Stimulated activated CD4-positive, alpha-beta T cell treated with anti-CD3 and anti-CD28 coated beads, TNF-alpha, amount 100 ng/mL, for 1 hour (primary cell): Measurements from ENCODE around the gene SLITRK2.

Source experiments
- DNase-seq, 3 donors: peaks; one replicate each; pipeline ENCODE4 v3.0.0-alpha.2; 2020; ENCODE audit warnings: low read depth in 3 of 3, low spot score in 1 of 3

Gene SLITRK2, protein sequence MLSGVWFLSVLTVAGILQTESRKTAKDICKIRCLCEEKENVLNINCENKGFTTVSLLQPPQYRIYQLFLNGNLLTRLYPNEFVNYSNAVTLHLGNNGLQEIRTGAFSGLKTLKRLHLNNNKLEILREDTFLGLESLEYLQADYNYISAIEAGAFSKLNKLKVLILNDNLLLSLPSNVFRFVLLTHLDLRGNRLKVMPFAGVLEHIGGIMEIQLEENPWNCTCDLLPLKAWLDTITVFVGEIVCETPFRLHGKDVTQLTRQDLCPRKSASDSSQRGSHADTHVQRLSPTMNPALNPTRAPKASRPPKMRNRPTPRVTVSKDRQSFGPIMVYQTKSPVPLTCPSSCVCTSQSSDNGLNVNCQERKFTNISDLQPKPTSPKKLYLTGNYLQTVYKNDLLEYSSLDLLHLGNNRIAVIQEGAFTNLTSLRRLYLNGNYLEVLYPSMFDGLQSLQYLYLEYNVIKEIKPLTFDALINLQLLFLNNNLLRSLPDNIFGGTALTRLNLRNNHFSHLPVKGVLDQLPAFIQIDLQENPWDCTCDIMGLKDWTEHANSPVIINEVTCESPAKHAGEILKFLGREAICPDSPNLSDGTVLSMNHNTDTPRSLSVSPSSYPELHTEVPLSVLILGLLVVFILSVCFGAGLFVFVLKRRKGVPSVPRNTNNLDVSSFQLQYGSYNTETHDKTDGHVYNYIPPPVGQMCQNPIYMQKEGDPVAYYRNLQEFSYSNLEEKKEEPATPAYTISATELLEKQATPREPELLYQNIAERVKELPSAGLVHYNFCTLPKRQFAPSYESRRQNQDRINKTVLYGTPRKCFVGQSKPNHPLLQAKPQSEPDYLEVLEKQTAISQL

DNA sequence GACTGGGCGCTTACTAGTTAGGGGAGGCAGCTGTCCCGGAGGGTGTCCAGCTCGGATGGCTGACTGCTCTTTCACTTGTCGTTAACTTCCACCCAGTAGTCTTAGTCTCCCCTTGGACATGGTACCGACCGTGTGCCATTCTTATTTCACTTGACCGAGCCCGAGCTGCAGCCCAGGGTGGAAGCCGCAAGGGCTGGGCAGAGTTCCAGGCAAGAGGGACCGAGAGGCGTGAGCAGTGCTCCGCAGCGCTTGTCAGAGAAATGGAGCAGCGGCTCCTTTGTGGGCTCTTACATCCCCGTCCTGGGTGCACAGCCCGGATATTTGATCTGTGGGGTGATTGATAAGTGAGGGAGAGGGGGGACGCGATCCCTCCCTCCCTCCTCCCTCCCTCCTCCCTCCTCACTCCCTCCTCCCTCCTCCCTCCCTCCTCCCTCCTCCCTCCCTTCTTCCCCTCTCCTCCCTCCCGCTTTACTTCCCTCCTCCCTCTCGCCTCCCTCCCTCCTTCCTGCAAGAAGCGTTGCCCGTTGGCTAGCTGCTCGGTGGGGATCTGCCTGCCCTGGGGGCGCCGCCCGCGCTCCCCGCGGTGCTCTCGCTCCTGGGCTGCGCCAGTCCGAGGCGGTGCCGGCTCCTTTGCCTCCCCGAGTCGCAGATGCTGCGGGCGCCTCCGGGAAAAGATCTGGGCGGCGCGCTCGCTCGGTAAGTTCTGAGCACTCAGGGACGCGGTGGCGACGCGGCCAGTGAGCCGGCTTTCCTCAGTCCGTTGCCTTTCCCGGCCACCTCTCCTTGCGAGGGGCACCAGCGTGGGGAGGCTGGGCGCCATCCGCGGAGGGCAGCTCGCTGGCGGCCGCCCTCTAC, at the start of gene SLITRK2:
Gene SLITRK2, plus strand, starts transcription at position 499 of the 855 bp plus-strand sequence. CDS start 4,597 bp downstream, outside the sequence.
- no peak for DNase-seq

- DNase-seq, result no peak
Observed at GRCh38 chrX:145773006-145773405, 44.6 kb upstream of the SLITRK2 start.

DNA sequence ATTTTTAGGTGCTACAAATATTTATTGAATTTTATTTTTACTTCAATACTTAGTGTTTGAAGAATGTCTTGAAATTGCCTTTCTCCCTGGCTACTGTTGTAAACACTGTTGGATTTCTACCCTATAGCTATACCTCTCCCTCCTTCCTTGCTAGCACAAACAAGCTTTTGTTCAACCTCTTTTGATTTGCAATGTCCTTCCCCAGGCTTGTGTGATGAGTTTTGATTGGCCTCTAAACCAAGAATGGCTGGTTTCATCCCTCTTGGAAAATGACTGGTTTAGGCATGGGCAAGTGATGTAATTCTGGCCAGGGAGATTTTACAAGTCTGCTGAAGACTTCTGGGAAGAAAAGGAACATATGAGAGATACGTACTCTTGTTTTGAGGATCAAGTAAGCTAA, 25.3 kb upstream of the SLITRK2 start:
- DNase-seq, result no peak

DNA sequence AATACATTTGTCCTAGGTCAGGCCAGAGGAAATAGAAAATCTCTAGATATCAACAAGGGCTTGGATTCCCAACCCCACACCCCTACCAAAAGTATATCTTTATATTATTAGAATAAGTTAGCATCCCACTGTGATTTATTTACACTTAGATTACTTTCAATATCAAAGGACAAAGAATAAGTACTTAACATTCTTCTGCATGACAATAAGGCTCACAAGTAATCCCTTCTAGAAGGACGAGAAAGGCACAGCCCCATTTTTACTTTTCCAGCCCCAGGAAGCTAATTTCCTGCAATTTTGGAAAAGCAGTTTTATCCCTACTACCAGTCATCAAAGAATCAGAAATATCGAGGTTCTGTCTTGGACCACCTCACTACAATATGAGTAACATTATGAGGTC, 14.1 kb upstream of the SLITRK2 start:
- DNase-seq, result no peak

DNA sequence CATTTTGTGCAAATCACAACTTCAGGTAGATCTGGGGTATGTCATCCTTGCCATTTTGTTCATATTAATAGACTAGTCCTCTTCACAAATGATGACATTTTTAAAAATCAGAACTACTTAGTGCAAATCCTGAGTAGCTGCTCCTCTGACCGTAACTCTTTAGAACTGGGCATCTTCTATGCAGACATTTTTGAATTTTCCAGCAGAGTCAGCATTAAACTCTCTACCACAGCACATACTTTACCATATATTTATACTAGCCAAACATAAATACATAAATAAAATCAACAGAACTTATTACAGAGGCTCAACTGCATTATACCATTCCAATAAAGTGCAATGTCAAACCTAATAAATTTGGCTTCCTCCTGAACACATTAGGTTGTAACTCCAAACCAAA, 4.5 kb upstream of the SLITRK2 start:
- no peak for DNase-seq

- DNase-seq, result no peak
Observed at GRCh38 chrX:145816601-145817315, 871 bp upstream of the SLITRK2 start.

GRCh38 chrX:145818186-145819113, 821 bp downstream of the SLITRK2 start:
- no peak for DNase-seq

DNA sequence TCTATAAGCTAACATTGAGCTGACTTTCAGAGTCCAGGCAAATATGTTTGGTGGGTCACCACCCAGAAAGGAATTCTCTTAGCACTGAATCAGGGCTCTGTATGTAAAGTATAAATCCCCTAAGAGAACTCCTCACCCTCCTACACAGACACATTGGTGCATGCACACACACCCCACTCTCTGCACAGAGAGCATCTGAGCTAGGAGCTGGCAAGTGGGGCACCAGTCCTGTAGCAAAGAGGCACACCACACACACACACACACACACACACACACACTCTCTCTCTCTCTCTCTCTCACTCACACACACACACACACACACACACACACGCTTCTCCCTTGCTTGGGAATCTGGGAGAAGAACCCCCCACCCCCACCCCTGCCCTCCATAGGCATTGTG, 3.2 kb downstream of the SLITRK2 start:
- DNase-seq, result no peak

DNA sequence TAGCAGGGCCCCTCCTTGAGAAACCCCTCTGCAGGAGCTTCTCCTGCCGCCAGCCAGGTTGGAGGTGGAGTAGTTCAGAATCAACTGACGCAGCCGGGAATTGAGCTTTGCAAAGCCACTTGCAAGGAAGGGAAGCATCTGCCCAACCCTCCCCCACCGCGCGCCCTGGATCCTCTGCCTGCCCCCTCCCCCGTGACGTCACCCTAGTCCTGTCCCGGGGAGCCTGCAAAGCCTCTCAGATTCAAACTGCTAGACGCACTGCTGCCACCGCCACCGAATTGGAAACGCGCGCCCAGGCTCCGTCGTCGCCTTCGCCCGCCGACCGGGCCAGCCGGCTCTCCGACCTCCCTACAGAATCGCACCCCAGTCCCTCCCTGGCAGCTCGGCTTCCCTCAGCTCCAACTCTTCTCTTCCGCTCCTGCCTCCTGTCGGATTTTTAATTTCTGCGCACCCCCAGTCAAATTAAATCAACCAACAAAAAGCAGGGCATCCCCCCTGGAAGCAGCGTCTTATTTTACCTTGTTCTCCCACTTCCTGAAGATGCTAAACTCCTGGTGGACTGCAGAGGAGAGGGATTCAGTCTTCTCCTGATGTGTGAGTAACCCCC, 3.8 kb downstream of the SLITRK2 start:
- no peak for DNase-seq

- no peak for DNase-seq
Observed at GRCh38 chrX:145821898-145822571, 4.4 kb downstream of the SLITRK2 start.

- no peak for DNase-seq
Observed at GRCh38 chrX:145823132-145823531, 5.5 kb downstream of the SLITRK2 start.

DNA sequence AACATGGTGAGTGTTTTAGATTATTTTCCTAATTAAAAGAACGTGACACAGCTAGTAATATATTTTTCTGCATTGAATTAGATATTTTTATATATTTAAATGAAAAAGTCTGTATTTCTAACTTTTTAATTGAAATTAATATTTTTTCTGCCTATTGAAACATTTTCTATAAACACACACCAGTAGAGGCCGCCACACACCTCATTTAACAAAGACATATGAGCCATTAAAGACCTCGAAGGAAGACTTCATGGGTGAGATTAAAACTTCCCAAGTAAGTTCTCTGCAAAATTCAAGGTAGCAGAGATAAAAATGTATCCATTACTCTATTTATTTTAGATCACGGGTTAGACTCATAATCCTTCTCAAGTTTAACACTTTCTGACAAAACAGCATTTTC, 8.3 kb downstream of the SLITRK2 start:
- DNase-seq, result no peak

DNA sequence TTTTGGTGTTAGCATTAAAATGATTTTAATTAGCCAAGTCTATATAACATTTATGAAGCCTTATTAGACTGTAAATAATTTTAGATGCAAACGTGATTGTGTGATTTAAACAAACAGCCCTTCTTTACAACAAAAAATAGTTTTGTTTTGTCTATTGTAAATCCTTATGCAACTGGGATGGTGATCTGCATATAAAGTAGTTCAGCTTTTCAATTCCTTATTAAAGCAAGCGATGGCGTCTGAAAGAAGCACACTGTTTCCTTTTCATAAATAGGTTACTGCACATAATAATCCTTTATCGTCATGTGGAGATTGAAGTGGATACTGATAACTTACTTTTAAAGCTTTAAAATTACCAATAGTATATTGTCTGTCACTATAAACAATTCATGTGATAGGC, 8.8 kb downstream of the SLITRK2 start:
- DNase-seq, result no peak

GRCh38 chrX:145832796-145833195, 15.2 kb downstream of the SLITRK2 start:
- DNase-seq, result no peak

- DNase-seq, result no peak
Observed at GRCh38 chrX:145840531-145840930, 22.9 kb downstream of the SLITRK2 start.

DNA sequence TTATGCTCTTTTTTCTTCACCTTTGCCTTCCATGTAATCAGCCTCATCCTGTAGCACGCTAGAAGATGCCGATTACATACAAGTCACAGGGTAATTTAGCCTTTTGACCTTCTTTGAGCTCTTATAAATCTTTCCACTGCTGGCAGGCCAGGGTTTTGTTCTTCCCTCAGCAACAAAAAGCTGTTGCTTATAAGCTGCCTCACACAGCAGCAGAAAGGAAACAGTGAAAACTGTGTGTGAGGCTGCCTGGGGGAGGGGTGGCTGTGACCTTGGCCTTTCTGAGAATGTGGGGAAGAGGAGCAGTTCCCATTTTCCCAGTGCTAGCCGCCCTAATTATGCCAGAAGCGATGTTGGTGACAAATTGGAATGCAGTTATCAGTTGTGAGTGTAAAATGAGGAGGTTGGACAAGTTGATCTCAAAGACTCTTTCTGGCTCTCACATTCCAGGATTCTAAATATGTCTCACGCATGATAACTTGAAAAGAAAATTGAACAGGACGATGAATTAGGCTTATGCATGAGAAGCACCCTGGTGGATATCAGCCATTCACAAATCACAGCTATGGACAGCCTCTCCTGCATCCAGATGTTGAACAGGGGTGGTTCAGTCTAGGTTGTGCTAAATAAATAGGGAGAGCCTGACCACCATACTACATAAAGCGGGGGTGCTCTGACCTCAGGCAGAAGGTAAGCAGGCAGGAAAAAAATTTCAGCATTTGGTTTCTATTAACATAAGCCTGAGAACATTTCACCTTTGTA, 25.7 kb downstream of the SLITRK2 start:
- DNase-seq, result no peak

GRCh38 chrX:145844886-145845285, 27.3 kb downstream of the SLITRK2 start:
- no peak for DNase-seq

- no peak for DNase-seq
Observed at GRCh38 chrX:145848448-145848847, 30.8 kb downstream of the SLITRK2 start.
